ENCODE results near the gene PCK2.

The PCK2 gene

DNA sequence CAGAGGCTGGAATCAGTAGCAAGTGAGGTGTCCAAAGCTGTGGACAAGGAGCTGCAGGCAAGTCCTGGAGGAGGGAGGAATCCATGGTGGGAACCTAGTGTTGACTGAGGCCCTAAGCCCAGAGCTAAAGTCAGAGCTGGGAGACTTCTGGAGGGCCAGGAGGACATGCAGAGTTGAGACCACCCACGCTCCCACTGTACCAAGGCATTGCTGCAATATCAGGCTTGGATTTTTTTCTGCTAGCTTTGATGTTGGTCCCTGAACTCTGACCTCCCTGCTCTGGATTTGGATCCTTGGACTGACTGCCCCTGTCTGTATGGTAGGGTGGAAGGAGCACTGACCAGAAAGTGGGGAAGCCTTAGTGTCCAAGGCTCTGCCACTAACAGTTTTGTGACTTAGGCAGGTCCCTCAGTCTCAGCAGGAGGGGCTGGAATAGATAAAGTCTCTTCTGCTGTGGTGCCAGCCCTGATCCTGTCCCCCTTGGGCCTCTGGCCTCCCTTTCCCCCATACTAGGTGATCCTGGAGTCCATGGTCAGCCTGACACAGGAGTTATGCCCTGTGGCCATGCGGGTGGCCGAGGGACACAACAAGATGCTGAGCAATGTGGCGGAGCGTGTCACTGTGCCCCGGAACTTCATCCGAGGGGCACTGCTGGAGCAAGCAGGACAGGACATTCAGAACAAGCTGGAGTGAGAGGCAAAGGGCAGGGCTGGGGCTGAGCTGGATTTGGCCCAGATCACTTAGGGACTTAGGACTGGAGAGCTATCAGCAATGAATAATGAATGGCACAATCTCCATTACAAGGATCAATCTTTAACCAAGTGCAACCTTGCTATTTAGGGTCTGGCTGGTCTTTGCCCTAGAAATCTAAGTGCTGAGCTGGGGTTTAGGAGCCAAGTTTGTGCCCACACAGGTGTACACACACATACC lies 32.9 kb upstream of the PCK2 start:
- no peak for DNase-seq (ENCODE audit: low read depth)

DNA sequence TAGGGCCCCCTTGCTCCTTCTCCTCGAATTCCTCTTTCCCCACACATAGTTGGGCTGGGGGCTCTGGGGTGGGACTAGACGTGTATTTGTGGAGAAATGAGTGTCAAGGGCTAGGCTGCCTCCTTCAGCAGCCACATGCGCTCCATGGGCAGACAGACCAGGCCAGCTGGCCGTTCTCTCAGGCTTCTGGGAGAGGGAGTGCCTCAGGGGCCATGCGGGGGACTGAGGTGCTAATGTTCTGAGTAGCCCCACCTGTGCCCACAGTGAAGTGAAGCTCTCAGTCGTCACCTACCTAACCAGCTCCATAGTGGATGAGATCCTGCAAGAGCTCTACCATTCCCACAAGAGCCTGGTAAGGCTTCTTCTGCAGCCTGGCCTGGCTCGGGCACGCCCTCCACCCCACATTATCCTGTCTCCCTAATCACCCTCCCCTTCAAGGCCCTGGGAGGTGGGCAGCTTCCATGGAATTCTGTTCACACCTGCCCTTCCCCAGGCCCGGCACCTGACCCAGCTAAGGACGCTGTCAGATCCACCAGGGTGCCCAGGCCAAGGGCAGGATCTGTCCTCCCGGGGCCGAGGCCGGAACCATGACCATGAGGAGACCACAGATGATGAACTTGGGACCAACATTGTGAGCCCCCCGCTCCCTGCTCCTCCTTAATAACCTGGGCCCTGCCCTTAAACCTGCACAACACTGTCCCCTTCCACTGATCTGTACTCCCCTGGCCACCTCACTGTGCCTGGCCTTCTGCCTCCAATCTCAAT lies 31.7 kb upstream of the PCK2 start:
- DNase-seq (ENCODE audit: low read depth) = no peak

DNA sequence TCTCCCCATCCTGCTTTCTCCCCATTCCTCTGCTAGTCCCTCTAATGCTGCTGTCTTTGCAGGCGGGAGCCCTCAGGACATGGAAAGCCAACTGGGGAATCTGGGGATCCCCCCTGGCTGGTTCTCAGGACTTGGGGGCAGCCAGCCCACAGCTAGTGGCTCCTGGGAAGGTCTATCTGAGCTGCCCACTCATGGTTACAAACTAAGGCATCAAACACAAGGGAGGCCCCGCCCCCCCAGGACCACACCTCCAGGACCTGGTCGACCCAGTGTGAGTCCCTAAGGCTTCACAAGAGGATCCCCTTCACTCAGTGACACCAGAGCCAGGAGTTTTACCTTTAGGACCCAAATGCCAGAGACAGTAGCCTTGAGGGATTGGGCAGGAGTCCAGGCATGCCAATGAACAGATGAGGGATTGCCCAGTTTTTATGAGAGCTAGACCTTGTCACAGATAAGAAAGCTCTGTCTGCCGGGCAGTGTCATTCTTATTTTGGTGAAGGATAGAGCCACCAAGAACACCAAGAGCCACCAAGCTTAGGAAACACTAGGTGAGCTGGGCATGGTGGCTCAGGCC lies 30.8 kb upstream of the PCK2 start:
- DNase-seq (ENCODE audit: low read depth) = no peak

DNA sequence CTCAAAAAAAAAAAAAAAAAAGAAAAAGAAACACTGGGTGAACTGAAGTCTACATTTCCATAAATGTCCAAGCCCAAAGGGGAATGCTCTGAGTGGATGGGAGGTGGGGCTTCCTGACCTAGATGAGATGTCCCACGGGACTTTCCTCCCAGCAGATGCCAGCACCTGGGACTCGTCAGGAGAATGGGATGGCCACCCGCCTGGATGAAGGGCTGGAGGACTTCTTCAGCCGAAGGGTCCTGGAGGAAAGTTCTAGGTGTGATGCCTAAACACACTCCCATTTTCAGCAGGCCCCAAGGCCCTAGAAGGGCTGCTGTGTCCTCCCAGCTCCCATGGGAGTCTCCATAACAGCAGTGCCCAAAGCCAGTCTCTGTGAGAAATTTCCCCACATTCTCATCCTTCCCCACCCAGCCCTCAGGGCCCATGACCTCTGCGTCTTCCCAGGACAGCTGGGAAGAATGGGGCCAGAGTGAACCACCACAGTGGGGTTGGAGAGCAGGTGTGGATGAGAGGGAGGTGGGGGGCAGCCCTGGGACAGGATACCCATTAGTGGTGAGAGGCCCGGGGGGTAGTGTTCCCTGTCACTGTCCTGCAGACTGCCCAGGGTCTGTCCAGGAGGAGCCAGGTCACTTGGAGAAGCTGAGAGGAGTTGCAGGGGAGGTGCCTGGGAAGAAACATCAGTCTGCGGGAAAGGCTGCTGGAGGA lies 29.9 kb upstream of the PCK2 start:
- DNase-seq (ENCODE audit: low read depth) = no peak

DNA sequence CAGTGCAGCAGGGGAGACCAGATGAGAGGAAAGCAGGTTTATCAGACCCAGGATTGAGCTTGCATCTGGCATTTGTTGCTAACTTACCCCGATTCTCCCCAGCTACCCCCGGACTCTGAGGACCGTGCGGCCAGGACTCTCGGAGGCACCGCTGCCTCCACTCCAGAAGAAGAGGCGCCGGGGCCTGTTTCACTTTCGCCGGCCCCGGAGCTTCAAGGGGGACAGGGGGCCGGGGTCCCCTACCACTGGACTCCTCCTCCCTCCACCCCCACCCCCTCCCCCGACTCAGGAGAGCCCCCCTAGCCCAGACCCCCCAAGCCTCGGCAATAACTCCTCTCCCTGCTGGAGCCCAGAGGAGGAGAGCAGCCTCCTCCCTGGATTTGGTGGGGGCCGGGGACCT lies 29.3 kb upstream of the PCK2 start:
- no peak for DNase-seq (ENCODE audit: low read depth)

DNA sequence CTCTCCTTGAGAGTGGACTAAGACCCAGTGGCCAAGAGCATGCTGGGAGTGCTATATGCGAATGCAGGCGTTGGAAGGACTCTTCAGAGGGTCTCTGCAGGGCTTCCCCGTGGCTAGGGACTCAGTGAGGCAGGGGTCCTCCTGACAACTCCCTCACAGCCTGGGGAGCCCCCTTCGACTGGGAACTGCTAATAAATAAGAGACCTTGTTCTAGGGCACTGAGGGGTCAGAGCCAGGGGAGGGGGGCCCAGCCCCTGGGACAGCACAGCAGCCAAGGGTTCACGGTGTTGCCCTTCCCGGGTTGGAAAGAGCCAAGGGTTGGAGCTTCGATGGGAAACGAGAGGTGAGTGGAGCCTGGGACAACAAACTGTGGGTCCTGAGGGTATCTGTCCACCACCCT lies 28.7 kb upstream of the PCK2 start:
- no peak for DNase-seq (ENCODE audit: low read depth)

DNA sequence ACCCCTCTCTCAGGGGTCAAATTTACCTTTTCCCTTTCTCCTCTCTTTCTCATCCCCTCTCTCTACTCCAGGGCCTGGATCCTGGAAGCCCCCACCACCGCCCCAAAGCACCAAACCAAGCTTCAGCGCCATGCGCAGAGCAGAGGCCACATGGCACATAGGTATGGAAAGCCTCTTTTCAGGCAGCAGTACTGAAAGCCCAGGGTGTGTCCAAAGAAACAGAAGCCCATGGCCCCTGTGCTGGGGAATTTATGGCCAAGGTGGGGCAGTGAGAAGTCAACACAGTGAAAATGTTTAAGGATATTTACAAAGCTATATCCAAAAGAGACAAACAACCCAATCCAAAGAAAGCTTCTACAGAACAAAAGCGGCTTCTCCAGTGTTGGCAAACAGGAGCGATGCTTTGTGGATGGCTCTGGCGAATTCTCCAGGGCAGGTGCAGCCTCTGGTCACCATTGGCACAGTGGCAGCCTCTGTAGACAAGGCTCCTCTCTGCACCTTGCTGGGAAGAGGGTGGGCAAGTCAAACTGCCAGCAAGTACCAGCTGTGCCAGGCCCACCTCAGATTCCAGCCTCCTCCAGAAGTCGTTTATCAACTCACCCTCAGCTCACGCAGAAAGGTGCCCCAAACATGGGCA lies 27.5 kb upstream of the PCK2 start:
- no peak for DNase-seq (ENCODE audit: low read depth)

DNA sequence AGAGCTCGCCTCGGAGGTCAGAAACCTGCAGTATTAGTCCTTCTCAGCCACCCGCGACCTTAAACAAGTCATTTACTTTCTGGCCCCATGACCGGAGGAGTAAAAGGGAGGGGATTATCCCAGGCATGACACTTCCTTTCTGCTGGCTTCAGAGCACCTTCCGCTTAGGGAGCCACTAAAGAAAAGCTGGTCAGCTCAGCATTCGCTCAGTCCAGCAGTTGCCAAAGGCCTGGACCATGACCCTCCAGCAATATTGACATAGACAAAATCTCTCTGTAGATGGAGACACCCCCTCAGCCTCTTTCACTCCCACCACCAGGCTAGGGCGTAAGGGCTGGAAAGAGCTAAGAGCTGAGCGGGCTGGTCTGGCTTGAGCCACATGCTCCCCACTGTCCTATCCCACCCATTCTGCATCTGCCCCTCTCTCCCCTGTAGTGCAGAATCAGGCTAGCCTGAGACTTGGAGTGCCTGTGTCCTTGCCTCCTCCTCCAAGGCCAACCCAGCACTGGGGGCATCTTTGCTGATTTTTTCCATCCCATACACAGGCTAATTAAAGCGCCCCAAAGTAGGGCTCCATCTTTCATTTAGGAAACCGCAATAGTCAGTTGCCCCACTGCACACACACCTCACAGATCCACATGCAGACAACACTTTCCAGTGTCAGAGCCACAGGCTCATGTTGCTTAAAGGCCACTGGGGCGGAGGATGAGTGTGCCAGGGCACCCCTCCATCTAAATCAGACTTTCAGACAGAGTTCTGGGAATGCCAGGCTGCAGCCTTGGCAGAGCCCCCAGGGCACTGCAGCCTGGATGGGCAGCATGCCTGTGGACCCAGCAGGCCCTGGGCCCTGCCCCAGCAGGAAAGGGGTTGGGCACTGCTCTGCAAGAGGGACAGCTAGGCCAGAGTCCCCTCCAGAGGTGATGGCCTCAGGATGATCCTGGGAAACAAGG lies 26.7 kb upstream of the PCK2 start:
- no peak for DNase-seq (ENCODE audit: low read depth)

DNA sequence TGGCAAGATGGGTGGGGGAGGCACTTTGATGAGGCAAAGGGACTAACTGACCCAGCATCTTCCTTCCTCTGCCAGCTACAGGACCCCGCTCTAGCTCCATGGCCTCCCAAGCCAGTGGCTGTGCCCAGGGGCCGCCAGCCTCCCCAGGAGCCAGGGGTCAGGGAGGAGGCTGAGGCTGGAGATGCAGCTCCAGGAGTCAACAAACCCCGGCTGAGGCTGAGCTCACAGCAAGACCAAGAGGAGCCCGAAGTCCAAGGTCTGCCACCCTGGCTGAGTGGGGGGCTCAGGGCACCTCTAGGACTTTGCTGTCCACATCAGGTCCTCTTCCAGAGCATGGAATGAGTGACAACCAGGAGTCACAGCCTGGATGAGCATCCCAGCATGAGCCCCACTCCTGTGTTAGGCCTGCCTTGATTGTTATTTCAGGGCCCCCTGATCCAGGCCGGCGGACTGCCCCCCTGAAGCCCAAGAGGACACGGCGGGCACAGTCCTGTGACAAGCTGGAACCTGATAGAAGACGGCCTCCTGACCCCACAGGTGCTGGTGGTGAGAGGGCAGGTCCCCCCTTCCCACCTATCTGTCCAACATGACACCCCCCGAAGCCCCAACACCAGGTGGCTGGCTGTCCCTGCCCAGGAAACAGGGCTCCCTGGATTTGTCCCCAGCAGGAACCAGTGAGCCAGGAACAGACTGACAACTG lies 25.2 kb upstream of the PCK2 start:
- no peak for DNase-seq (ENCODE audit: low read depth)

DNA sequence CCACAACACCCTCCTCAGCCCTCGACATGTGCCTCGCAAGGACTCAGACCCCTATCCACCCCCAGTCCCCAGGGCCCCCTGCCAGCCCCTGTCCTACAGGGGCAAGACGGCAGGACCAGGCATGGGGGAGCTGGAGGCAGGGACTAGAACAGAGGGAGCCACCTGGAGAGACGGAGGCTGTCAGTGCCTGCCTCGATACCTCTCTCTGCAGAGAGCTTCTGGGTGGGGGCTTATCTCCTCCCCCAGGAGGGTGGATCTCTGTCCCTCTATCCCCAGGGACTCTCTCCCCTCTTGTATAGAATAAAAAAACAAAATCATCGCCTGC lies 24.7 kb upstream of the PCK2 start:
- DNase-seq (ENCODE audit: low read depth) = no peak

DNA sequence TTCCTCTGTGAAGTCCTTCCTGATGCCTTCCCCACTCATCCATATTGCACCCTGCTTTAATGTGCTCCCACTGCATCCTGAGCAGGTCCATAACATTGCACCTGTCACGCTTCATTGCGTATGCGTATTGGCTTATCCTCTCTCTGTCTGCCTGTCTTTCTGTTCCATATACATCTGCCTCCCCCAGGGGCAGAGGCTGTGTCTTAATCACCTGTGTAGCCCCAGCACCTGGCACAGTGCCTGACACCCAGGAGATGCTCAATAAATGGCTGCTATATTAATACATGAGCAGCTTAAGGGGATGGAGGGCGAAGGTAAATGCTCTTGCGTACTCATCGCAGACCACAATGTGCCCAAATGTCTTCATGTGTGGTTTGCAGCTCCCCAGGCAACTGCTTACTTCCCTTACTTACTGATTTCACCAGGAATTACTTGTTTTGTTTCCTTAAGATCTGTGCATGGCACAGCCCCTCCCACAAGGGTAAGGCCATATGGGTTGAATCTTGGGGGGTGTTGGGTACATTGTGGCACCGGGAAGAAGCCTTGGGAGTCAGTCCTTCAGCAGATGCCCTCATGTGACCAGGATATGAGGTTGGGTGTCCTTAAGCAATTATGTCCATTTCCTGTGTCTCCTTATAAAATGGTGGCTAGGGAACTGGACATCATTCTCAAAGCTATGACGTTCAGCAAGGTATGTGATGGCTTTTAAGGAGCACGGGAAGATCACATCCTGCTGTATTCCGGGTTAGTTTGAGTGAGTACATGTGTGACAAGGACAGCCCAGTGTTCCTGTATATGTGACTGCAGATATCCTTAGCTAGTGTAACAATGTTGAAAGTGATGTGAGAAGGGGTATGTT lies 23.6 kb upstream of the PCK2 start:
- DNase-seq (ENCODE audit: low read depth) = no peak

DNA sequence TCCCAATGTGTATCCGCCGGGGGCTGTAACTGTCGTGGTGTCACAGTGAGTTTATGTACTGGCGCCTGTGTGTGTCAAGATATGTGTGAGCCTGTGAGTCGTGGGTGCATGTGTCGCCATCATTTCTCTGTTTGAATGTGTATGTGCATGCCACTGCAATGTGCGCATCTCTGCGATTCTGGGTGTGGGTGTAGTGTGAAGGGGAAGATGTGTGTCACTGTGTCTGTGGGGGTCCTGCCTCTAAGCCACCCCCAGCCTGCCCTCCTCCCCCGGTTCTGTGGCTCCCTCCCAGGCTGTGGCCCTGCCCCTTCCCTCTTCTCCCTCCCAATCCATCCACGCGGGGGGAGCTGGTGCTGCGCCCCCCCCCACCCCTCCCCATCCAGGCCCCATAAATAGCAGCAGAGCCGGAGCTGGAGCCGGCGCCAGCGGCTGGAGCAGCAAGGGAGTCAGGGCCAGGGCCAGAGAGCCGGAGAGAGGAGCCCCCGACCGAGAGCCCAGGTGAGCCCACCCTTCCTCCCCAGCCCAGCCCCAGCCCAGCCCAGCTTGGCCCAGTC lies 22.9 kb upstream of the PCK2 start, which contains the start of gene CPNE6:
CPNE6 (plus strand) TSS at position 419 of the 554 bp plus-strand sequence. CDS start 1,375 bp downstream, outside the sequence.
- no peak for DNase-seq (ENCODE audit: low read depth)

DNA sequence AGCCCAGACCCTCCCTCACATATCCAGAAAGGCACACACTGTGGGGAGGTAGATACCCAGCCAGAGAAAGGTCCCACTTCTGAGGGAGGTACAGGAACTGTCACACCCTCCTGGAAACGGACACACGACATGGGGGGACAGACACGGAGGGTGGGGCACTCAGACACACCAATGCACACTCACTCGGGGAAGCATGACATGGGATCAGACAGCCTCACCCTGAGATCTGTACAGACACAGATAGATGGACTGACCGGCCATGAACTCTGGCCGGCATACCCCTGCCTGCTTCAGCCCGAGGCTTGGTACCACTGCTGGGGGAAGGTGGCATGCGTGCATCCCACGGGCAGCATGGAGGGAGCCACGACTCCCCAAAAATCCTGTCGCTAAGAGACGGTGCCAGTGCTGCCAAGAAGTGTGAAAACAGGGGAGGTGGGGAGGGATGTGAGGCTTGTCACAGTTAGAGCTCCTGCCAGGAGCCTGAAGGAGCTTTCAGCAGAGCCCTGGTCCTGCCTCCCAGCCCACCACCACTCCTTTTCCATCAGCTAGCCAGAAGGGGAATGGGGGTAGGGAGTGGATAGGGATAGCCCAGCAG lies 22.2 kb upstream of the PCK2 start:
- no peak for DNase-seq (ENCODE audit: low read depth)

DNA sequence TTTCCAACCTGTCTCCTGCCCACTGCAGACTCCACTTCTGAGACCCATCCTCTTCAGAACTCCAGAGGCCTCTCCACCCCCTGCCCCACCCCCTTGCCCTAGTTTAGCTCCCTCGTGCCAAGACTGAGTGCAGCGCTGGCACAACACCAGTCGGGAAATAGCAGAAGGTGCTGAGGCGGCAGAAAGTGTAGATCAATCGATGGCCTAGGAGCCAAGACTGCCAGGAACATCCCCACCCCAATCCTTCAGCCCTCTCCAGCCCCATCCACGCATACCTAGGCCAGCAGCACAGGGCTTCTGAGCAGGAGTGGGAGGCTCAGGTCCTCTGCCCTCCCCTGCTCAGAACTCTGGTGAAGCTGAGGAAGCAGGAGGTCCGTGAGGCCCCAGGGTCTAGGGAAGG lies 21.7 kb upstream of the PCK2 start:
- DNase-seq (ENCODE audit: low read depth) = no peak

DNA sequence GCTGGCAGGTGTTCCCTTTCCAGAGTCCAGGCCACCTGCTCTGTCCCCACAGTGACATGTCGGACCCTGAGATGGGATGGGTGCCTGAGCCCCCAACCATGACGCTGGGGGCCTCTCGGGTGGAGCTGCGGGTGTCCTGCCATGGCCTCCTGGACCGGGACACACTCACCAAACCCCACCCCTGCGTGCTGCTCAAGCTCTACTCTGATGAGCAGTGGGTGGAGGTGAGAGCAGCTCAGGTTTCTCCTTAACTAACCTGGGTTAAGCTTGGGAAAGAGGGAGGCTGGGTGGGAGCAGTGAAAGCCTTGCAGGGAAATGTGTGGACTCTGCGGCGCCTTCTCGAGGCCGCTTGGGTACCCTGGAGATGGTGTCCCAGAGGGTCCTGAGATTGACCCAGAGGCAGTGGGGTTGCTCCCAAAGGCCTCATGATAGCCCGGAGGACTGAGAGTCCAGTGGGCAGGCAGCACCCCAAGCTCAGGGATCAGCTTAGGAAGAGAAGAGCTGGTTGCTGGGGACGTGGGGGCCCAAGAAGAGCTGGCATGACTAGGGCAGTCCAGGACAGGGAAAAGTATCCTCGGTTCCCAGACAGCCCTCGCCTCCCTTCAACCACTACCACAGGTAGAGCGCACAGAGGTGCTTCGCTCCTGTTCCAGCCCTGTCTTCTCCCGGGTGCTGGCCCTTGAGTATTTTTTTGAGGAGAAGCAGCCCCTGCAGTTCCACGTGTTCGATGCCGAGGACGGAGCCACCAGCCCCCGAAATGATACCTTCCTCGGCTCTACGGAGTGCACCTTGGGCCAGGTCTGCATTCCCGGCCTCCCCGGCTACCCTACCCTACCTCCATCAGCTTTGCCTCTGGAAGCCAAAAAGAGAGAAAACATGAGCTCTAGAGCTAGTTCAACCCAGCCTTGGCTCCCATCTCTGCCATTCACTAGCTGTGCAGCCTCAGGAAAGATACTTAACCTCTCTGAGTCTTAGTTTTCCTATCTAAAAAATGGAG lies 20.9 kb upstream of the PCK2 start:
- DNase-seq (ENCODE audit: low read depth) = no peak

DNA sequence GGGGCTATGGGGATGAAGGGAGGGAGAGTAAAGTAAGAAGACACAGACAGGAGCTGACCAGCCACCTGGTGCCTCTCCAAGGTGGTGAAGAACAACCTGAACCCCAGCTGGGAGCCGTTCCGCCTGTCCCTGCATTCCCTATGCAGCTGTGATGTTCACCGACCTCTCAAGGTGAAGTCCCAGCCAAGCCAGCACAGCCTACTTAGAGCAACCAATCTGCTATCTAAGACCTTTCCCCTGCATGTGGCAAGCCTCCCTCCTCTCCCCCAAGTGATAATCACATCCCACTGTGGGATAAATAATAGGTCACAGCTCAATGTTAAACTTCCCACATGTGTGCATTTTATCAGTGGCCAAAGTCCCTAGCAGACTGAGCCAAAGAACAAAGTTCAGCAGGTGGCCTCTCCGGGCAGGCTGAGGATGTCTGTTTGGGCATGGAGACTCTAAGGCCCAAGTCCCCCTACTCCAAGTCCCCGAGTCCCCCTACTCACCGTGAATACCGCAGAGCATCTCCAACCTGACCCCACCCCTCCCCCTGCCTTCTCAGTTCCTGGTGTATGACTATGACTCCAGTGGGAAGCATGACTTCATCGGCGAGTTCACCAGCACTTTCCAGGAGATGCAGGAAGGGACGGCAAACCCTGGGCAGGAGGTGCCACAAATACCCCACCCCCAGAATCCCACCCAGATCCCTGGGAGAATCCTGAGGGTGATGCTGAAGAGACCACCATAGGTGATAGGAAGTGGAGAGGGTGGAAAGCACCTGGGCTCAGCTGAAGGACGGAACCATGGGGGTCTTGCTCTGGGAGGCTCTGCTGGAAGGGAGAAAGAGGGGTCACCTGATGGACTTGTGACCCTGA lies 19.3 kb upstream of the PCK2 start:
- DNase-seq (ENCODE audit: low read depth) = no peak
